Duodenal mucosa (tissue), 2 donors: ENCODE measurements around the gene ERRFI1.
"Not testable (repeated sequence)": the region's sequence is repeated elsewhere in the genome, so short reads cannot be mapped to it uniquely, and the experiment has no call there.

Experiments used
- H3K27ac ChIP-seq: one replicate; pipeline ENCODE4 v1.7.0; 2013; ENCODE audit warnings: low read depth, low read length
- H3K27me3 ChIP-seq, 2 donors: one replicate each; pipeline ENCODE4 v1.7.0; 2013; ENCODE audit warnings: low read length in 2 of 2, control low read depth in 1 of 2; ENCODE audit not compliant: insufficient read depth in 2 of 2, control insufficient read depth in 1 of 2
- H3K36me3 ChIP-seq, 2 donors: one replicate each; pipeline ENCODE4 v1.7.0; 2013; ENCODE audit warnings: low read length in 2 of 2, control low read depth in 1 of 2; ENCODE audit not compliant: insufficient read depth in 2 of 2, control insufficient read depth in 1 of 2
- H3K4me1 ChIP-seq, 2 donors: one replicate each; pipeline ENCODE4 v1.7.0; 2013; ENCODE audit warnings: low read length in 2 of 2, control low read depth in 1 of 2; ENCODE audit not compliant: insufficient read depth in 2 of 2, control insufficient read depth in 1 of 2
- H3K4me3 ChIP-seq, 2 donors: one replicate each; pipeline ENCODE4 v1.7.0; 2013; ENCODE audit warnings: low read length in 2 of 2, low read depth in 1 of 2
- H3K9ac ChIP-seq, 2 donors: one replicate each; pipeline ENCODE4 v1.7.0; 2013; ENCODE audit warnings: low read length in 2 of 2, low read depth in 1 of 2
- H3K9me3 ChIP-seq, 2 donors: one replicate each; pipeline ENCODE4 v1.7.0; 2013; ENCODE audit warnings: low read length in 2 of 2, control low read depth in 1 of 2; ENCODE audit not compliant: control insufficient read depth in 1 of 2

ERRFI1 gene

GRCh38 chr1:7973086-7973485, 53.0 kb downstream of the ERRFI1 start:
- no peak overlapping the region for H3K27ac ChIP-seq
- no peak overlapping the region for H3K9ac ChIP-seq
- no peak overlapping the region for H3K4me3 ChIP-seq
- H3K9me3 ChIP-seq, result no peaks in the 10 kb centered on the region
- no peaks in the 10 kb centered on the region for H3K4me1 ChIP-seq
- no peaks in the 10 kb centered on the region for H3K27me3 ChIP-seq
- H3K36me3 ChIP-seq, result peaks cover 19 to 59% of the 10 kb centered on the region in 2 donors

GRCh38 chr1:7972285-7972684, 53.8 kb downstream of the ERRFI1 start:
- no peaks in the 10 kb centered on the region for H3K27me3 ChIP-seq
- H3K4me3 ChIP-seq, result no peak overlapping the region
- no peaks in the 10 kb centered on the region for H3K9me3 ChIP-seq
- no peak overlapping the region for H3K9ac ChIP-seq
- H3K36me3 ChIP-seq, result peaks cover 19 to 63% of the 10 kb centered on the region in 2 donors
- H3K4me1 ChIP-seq, result no peaks in the 10 kb centered on the region
- no peak overlapping the region for H3K27ac ChIP-seq

- peaks cover 23 to 62% of the 10 kb centered on the region in 2 donors for H3K36me3 ChIP-seq
- H3K27ac ChIP-seq, result no peak overlapping the region
- H3K9me3 ChIP-seq, result no peaks in the 10 kb centered on the region
- no peaks in the 10 kb centered on the region for H3K4me1 ChIP-seq
- H3K4me3 ChIP-seq, result no peak overlapping the region
- no peaks in the 10 kb centered on the region for H3K27me3 ChIP-seq
- H3K9ac ChIP-seq, result no peak overlapping the region
Observed at GRCh38 chr1:7971024-7971423, 55.1 kb downstream of the ERRFI1 start.

- peaks cover 28 to 67% of the 10 kb centered on the region in 2 donors for H3K36me3 ChIP-seq
- H3K9ac ChIP-seq, result no peak overlapping the region
- no peak overlapping the region for H3K27ac ChIP-seq
Observed at GRCh38 chr1:7970246-7970645, 55.9 kb downstream of the ERRFI1 start.

GRCh38 chr1:7967651-7968050, 58.5 kb downstream of the ERRFI1 start:
- no peaks in the 10 kb centered on the region for H3K27me3 ChIP-seq
- H3K27ac ChIP-seq, result no peak overlapping the region
- no peaks in the 10 kb centered on the region for H3K9me3 ChIP-seq
- H3K4me3 ChIP-seq, result no peak overlapping the region
- peaks cover 35 to 74% of the 10 kb centered on the region in 2 donors for H3K36me3 ChIP-seq
- no peak overlapping the region for H3K9ac ChIP-seq
- peaks cover 0 to 4% of the 10 kb centered on the region in 2 donors for H3K4me1 ChIP-seq

More at GRCh38 chr1:7970246-7970645, 55.9 kb downstream of the ERRFI1 start:
- Histone ChIP-seq H3K27me3 (no peaks in the 10 kb centered on the region), H3K9me3 (no peaks in the 10 kb centered on the region), H3K4me1 (no peaks in the 10 kb centered on the region), H3K4me3 (no peak overlapping the region)

- H3K9ac ChIP-seq, result no peak overlapping the region
- H3K36me3 ChIP-seq, result peaks cover 35 to 71% of the 10 kb centered on the region in 2 donors
- H3K4me3 ChIP-seq, result no peak overlapping the region
- peaks cover 4 to 9% of the 10 kb centered on the region in 2 donors for H3K4me1 ChIP-seq
- H3K27me3 ChIP-seq, result no peaks in the 10 kb centered on the region
- no peak overlapping the region for H3K27ac ChIP-seq
- H3K9me3 ChIP-seq, result no peaks in the 10 kb centered on the region
Observed at GRCh38 chr1:7967196-7967595, 58.9 kb downstream of the ERRFI1 start.

GRCh38 chr1:7964476-7964875, 61.6 kb downstream of the ERRFI1 start:
- Histone ChIP-seq H3K4me1 (peaks cover 11 to 19% of the 10 kb centered on the region in 2 donors), H3K27me3 (no peaks in the 10 kb centered on the region), H3K27ac (no peak overlapping the region), H3K9ac (no peak overlapping the region), H3K36me3 (peaks cover 21 to 48% of the 10 kb centered on the region in 2 donors), H3K4me3 (no peak overlapping the region), H3K9me3 (no peaks in the 10 kb centered on the region)

GRCh38 chr1:7963841-7964240, 62.3 kb downstream of the ERRFI1 start:
- H3K27me3 ChIP-seq, H3K27ac ChIP-seq, H3K9ac ChIP-seq, H3K9me3 ChIP-seq, H3K4me3 ChIP-seq: not testable (repeated sequence)
- Histone ChIP-seq H3K36me3 (peaks cover 17 to 42% of the 10 kb centered on the region in 2 donors), H3K4me1 (peaks cover 11 to 19% of the 10 kb centered on the region in 2 donors)

GRCh38 chr1:7963378-7963730, 62.8 kb downstream of the ERRFI1 start:
- Histone ChIP-seq H3K4me1 (peaks cover 11 to 19% of the 10 kb centered on the region in 2 donors), H3K36me3 (peaks cover 16 to 38% of the 10 kb centered on the region in 2 donors)
- H3K9me3 ChIP-seq, H3K27ac ChIP-seq, H3K9ac ChIP-seq, H3K4me3 ChIP-seq, H3K27me3 ChIP-seq: not testable (repeated sequence)

GRCh38 chr1:7962636-7963377, 63.3 kb downstream of the ERRFI1 start:
- Histone ChIP-seq H3K9ac (peak overlapping the region; percentile 75 to 79), H3K4me3 (peak overlapping the region; percentile 83 to 88), H3K36me3 (peaks cover 16 to 34% of the 10 kb centered on the region in 2 donors), H3K27me3 (no peaks in the 10 kb centered on the region), H3K4me1 (peaks cover 11 to 19% of the 10 kb centered on the region in 2 donors), H3K27ac (no peak overlapping the region), H3K9me3 (no peaks in the 10 kb centered on the region)
